ENCODE measurements around the gene E2F4. TPM values are rescaled to one million over a fixed set of nuclear protein-coding genes. Genes with fewer than 3 reads are reported as not detected.

Gene E2F4
- total and polyA plus RNA-seq, 9 of the 15 experiments (the other 6 are each of a cell fraction or from before 2014, with no cell fraction given): 9.7 to 139 (median 106) TPM

DNA sequence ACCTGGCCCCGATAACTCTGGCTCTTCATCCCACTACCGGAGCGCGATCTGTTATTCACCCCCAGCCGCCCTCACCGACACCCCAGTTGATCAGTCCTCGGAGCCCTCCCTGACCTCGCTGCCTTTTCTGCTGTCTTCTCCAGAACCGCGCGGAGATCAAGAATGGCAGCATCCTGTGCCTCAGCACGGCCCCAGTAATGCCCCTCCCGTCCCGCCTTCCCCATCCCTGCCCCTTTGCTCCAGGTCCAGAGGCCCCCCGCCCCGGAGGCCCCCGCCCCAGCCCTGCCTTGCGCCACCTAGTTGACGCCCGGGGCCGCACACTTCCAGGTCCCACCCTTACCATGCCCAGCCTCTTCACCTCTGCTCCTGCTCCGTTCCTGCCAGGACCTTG, 7.8 kb downstream of the E2F4 start (continued):
- TF ChIP-seq, protein P1, sequence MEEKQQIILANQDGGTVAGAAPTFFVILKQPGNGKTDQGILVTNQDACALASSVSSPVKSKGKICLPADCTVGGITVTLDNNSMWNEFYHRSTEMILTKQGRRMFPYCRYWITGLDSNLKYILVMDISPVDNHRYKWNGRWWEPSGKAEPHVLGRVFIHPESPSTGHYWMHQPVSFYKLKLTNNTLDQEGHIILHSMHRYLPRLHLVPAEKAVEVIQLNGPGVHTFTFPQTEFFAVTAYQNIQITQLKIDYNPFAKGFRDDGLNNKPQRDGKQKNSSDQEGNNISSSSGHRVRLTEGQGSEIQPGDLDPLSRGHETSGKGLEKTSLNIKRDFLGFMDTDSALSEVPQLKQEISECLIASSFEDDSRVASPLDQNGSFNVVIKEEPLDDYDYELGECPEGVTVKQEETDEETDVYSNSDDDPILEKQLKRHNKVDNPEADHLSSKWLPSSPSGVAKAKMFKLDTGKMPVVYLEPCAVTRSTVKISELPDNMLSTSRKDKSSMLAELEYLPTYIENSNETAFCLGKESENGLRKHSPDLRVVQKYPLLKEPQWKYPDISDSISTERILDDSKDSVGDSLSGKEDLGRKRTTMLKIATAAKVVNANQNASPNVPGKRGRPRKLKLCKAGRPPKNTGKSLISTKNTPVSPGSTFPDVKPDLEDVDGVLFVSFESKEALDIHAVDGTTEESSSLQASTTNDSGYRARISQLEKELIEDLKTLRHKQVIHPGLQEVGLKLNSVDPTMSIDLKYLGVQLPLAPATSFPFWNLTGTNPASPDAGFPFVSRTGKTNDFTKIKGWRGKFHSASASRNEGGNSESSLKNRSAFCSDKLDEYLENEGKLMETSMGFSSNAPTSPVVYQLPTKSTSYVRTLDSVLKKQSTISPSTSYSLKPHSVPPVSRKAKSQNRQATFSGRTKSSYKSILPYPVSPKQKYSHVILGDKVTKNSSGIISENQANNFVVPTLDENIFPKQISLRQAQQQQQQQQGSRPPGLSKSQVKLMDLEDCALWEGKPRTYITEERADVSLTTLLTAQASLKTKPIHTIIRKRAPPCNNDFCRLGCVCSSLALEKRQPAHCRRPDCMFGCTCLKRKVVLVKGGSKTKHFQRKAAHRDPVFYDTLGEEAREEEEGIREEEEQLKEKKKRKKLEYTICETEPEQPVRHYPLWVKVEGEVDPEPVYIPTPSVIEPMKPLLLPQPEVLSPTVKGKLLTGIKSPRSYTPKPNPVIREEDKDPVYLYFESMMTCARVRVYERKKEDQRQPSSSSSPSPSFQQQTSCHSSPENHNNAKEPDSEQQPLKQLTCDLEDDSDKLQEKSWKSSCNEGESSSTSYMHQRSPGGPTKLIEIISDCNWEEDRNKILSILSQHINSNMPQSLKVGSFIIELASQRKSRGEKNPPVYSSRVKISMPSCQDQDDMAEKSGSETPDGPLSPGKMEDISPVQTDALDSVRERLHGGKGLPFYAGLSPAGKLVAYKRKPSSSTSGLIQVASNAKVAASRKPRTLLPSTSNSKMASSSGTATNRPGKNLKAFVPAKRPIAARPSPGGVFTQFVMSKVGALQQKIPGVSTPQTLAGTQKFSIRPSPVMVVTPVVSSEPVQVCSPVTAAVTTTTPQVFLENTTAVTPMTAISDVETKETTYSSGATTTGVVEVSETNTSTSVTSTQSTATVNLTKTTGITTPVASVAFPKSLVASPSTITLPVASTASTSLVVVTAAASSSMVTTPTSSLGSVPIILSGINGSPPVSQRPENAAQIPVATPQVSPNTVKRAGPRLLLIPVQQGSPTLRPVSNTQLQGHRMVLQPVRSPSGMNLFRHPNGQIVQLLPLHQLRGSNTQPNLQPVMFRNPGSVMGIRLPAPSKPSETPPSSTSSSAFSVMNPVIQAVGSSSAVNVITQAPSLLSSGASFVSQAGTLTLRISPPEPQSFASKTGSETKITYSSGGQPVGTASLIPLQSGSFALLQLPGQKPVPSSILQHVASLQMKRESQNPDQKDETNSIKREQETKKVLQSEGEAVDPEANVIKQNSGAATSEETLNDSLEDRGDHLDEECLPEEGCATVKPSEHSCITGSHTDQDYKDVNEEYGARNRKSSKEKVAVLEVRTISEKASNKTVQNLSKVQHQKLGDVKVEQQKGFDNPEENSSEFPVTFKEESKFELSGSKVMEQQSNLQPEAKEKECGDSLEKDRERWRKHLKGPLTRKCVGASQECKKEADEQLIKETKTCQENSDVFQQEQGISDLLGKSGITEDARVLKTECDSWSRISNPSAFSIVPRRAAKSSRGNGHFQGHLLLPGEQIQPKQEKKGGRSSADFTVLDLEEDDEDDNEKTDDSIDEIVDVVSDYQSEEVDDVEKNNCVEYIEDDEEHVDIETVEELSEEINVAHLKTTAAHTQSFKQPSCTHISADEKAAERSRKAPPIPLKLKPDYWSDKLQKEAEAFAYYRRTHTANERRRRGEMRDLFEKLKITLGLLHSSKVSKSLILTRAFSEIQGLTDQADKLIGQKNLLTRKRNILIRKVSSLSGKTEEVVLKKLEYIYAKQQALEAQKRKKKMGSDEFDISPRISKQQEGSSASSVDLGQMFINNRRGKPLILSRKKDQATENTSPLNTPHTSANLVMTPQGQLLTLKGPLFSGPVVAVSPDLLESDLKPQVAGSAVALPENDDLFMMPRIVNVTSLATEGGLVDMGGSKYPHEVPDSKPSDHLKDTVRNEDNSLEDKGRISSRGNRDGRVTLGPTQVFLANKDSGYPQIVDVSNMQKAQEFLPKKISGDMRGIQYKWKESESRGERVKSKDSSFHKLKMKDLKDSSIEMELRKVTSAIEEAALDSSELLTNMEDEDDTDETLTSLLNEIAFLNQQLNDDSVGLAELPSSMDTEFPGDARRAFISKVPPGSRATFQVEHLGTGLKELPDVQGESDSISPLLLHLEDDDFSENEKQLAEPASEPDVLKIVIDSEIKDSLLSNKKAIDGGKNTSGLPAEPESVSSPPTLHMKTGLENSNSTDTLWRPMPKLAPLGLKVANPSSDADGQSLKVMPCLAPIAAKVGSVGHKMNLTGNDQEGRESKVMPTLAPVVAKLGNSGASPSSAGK (IDR thresholded peaks at IDR 0.05): no peak
- TF ChIP-seq EHMT2 (IDR thresholded peaks at IDR 0.05) (no peak), E2F4 (CRISPR knock-in tag; IDR thresholded peaks at IDR 0.05; ENCODE audit: low read depth) (no peak), U2AF1 (optimal IDR thresholded peaks at IDR 0.05; ENCODE audit: low read depth, low read length) (no peak), ZNF165 (CRISPR knock-in tag; IDR thresholded peaks at IDR 0.05; ENCODE audit: borderline replicate concordance) (no peak)
